Liver (tissue), 3 donors: ENCODE measurements around the gene TRIM33.

Source experiments
- EGR1 ChIP-seq, 2 donors: IDR thresholded peaks; 2 replicates each; pipeline ENCODE4 v1.6.1; 2016 to 2018; ENCODE audit warnings: antibody characterized with exemption in 2 of 2, low read depth in 2 of 2
- NR2F2 ChIP-seq: IDR thresholded peaks from 2 replicates; pipeline ENCODE4 v1.6.1; 2016; ENCODE audit warnings: antibody characterized with exemption
- SP1 ChIP-seq: IDR thresholded peaks from 2 replicates; pipeline ENCODE4 v1.6.1; 2018; ENCODE audit warnings: antibody characterized with exemption, mild to moderate bottlenecking
- TAF1 ChIP-seq: conservative IDR thresholded peaks from 2 replicates; pipeline ENCODE4 v1.6.1; 2016; ENCODE audit warnings: antibody characterized with exemption, mild to moderate bottlenecking
- YY1 ChIP-seq: IDR thresholded peaks from 2 replicates; pipeline ENCODE4 v1.6.1; 2016; ENCODE audit warnings: antibody characterized with exemption, mild to moderate bottlenecking
- TF ChIP-seq, protein P1 (sequence below): fragments of 150-350 bp; IDR thresholded peaks from 2 replicates; pipeline ENCODE4 v1.5.1; 2017; ENCODE audit warnings: improper control_type of control experiment, low read depth, low read length; ENCODE audit not compliant: missing input control
- TF ChIP-seq, protein P2 (sequence below): IDR thresholded peaks from 2 replicates; pipeline ENCODE4 v1.6.1; 2016; ENCODE audit warnings: antibody characterized with exemption
- TF ChIP-seq, protein P3 (sequence below): IDR thresholded peaks from 2 replicates; pipeline ENCODE4 v1.6.1; 2016; ENCODE audit warnings: antibody characterized with exemption
- TF ChIP-seq, protein P4 (sequence below): IDR thresholded peaks from 2 replicates; pipeline ENCODE4 v1.6.1; 2016; ENCODE audit warnings: antibody characterized with exemption, mild to moderate bottlenecking
- donor health status: healthy.
- donor health status: healthy.

DNA sequence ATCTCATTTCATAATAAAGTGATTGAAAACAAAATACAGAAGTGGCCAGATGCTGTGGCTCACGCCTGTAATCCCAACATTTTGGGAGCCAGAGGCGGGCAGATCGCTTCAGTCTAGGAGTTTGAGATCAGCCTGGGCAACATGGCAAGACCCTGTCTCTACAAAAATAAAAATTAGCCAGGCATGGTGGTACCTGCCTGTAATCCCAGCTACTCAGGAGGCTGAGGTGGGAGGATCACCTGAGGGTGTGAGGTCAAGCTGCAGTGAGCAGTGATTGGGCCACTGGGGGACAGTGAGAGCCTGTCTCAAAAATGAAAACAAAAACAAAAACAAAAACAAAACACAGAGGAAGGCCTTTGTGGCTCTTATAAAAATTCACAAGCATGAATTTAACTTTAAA, 38.6 kb downstream of the TRIM33 start:
- TF ChIP-seq SP1 (no peak), YY1 (no peak), NR2F2 (no peak), TAF1 (no peak), EGR1 (IDR thresholded peaks at IDR 0.05; ENCODE audit: low read depth in 2 of 2) (no peak)
- TF ChIP-seq, protein P1, sequence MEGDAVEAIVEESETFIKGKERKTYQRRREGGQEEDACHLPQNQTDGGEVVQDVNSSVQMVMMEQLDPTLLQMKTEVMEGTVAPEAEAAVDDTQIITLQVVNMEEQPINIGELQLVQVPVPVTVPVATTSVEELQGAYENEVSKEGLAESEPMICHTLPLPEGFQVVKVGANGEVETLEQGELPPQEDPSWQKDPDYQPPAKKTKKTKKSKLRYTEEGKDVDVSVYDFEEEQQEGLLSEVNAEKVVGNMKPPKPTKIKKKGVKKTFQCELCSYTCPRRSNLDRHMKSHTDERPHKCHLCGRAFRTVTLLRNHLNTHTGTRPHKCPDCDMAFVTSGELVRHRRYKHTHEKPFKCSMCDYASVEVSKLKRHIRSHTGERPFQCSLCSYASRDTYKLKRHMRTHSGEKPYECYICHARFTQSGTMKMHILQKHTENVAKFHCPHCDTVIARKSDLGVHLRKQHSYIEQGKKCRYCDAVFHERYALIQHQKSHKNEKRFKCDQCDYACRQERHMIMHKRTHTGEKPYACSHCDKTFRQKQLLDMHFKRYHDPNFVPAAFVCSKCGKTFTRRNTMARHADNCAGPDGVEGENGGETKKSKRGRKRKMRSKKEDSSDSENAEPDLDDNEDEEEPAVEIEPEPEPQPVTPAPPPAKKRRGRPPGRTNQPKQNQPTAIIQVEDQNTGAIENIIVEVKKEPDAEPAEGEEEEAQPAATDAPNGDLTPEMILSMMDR, result no peak
- TF ChIP-seq, protein P2, sequence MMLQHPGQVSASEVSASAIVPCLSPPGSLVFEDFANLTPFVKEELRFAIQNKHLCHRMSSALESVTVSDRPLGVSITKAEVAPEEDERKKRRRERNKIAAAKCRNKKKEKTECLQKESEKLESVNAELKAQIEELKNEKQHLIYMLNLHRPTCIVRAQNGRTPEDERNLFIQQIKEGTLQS, result no peak
- TF ChIP-seq, protein P3, sequence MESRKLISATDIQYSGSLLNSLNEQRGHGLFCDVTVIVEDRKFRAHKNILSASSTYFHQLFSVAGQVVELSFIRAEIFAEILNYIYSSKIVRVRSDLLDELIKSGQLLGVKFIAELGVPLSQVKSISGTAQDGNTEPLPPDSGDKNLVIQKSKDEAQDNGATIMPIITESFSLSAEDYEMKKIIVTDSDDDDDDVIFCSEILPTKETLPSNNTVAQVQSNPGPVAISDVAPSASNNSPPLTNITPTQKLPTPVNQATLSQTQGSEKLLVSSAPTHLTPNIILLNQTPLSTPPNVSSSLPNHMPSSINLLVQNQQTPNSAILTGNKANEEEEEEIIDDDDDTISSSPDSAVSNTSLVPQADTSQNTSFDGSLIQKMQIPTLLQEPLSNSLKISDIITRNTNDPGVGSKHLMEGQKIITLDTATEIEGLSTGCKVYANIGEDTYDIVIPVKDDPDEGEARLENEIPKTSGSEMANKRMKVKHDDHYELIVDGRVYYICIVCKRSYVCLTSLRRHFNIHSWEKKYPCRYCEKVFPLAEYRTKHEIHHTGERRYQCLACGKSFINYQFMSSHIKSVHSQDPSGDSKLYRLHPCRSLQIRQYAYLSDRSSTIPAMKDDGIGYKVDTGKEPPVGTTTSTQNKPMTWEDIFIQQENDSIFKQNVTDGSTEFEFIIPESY, result no peak
- TF ChIP-seq, protein P4, sequence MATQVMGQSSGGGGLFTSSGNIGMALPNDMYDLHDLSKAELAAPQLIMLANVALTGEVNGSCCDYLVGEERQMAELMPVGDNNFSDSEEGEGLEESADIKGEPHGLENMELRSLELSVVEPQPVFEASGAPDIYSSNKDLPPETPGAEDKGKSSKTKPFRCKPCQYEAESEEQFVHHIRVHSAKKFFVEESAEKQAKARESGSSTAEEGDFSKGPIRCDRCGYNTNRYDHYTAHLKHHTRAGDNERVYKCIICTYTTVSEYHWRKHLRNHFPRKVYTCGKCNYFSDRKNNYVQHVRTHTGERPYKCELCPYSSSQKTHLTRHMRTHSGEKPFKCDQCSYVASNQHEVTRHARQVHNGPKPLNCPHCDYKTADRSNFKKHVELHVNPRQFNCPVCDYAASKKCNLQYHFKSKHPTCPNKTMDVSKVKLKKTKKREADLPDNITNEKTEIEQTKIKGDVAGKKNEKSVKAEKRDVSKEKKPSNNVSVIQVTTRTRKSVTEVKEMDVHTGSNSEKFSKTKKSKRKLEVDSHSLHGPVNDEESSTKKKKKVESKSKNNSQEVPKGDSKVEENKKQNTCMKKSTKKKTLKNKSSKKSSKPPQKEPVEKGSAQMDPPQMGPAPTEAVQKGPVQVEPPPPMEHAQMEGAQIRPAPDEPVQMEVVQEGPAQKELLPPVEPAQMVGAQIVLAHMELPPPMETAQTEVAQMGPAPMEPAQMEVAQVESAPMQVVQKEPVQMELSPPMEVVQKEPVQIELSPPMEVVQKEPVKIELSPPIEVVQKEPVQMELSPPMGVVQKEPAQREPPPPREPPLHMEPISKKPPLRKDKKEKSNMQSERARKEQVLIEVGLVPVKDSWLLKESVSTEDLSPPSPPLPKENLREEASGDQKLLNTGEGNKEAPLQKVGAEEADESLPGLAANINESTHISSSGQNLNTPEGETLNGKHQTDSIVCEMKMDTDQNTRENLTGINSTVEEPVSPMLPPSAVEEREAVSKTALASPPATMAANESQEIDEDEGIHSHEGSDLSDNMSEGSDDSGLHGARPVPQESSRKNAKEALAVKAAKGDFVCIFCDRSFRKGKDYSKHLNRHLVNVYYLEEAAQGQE, result no peak
